H1 (cell line): ENCODE results near the gene BMERB1. TPM values are rescaled to one million over a fixed set of nuclear protein-coding genes. Genes with fewer than 3 reads are reported as not detected.

Experiments
- CTCF ChIA-PET: fragments of 300-600 bp; sonication (Branson Sonifier 250); formaldehyde crosslinking; loops from one replicate; lab custom pipeline; 2021; ENCODE audit not compliant: partially characterized antibody; lab: Charles Lee
- POLR2A ChIA-PET: fragments of 300-600 bp; sonication (Branson Sonifier 250); formaldehyde crosslinking; loops from one replicate; lab custom pipeline; 2021; ENCODE audit warnings: inconsistent platforms; ENCODE audit not compliant: partially characterized antibody; lab: Charles Lee
- DNase-seq, 2 experiments: peaks; one replicate each; pipeline versions ENCODE4 v3.0.0 to v3.0.0-alpha.2; 2010 to 2022; ENCODE audit warnings: low spot score in 2 of 2, low read depth in 1 of 2, mixed read lengths in 1 of 2
- FAIRE-seq: peaks from 2 replicates; lab custom pipeline; 2011; peaks lifted over from hg19 to GRCh38; lab: Jason Lieb, UNC
- H2AFZ ChIP-seq: 2 replicates; pipeline ENCODE4 v1.8.1; 2012; ENCODE audit warnings: low read length, inconsistent platforms
- H2AK5ac ChIP-seq: 2 replicates; pipeline ENCODE4 v1.6.1; 2013; ENCODE audit warnings: low read depth, low read length
- H2BK120ac ChIP-seq: replicated peaks from 2 replicates; pipeline ENCODE3; 2013; ENCODE audit warnings: low read depth, low read length, inconsistent platforms
- H2BK12ac ChIP-seq: 2 replicates; pipeline ENCODE4 v1.6.1; 2013; ENCODE audit warnings: low read depth, low read length
- H2BK15ac ChIP-seq: 2 replicates; pipeline ENCODE4 v1.6.1; 2013; ENCODE audit warnings: low read length
- H2BK20ac ChIP-seq: 2 replicates; pipeline ENCODE4 v1.6.1; 2013; ENCODE audit warnings: low read length
- H2BK5ac ChIP-seq: 2 replicates; pipeline ENCODE4 v1.6.1; 2013; ENCODE audit warnings: low read depth, low read length
- H3K14ac ChIP-seq: 2 replicates; pipeline ENCODE4 v1.6.1; 2013; ENCODE audit warnings: inconsistent platforms; ENCODE audit not compliant: insufficient read length
- H3K18ac ChIP-seq: 2 replicates; pipeline ENCODE4 v1.6.1; 2013; ENCODE audit warnings: low read length; ENCODE audit errors: extremely low read depth
- H3K23ac ChIP-seq: 2 replicates; pipeline ENCODE4 v1.6.1; 2013; ENCODE audit warnings: inconsistent platforms; ENCODE audit not compliant: insufficient read length
- H3K23me2 ChIP-seq: 2 replicates; pipeline ENCODE4 v1.6.1; 2013; ENCODE audit warnings: low read depth, low read length
- H3K27ac ChIP-seq: 2 replicates; pipeline ENCODE4 v1.6.1; 2011; ENCODE audit warnings: low read depth, low read length, inconsistent platforms
- H3K27me3 ChIP-seq, 4 experiments: replicated peaks in 1 of 4; 1 replicate in 1 of 4; 2 replicates in 3 of 4; pipeline versions ENCODE4 v1.6.1 to v1.8.1; 2011 to 2013; ENCODE audit warnings: low read length in 3 of 4, mild to moderate bottlenecking in 3 of 4, inconsistent platforms in 2 of 4, mixed read lengths in 2 of 4, moderate library complexity in 1 of 4; ENCODE audit not compliant: control insufficient read depth in 3 of 4, insufficient read depth in 3 of 4; ENCODE audit errors: extremely low read depth in 1 of 4
- H3K36me3 ChIP-seq, 4 experiments: 2 replicates each; pipeline versions ENCODE4 v1.6.1 to v1.8.1; 2011 to 2013; ENCODE audit warnings: mild to moderate bottlenecking in 4 of 4, low read length in 3 of 4, moderate library complexity in 2 of 4, control low read depth in 1 of 4, inconsistent platforms in 1 of 4; ENCODE audit not compliant: insufficient read depth in 4 of 4, control insufficient read depth in 2 of 4
- H3K4ac ChIP-seq: replicated peaks from 2 replicates; pipeline ENCODE3; 2013; ENCODE audit warnings: low read length, low read depth, mixed read lengths, inconsistent platforms; ENCODE audit not compliant: insufficient read length
- H3K4me1 ChIP-seq, 4 experiments: replicated peaks in 1 of 4; 1 replicate in 1 of 4; 2 replicates in 3 of 4; pipeline versions ENCODE4 v1.6.1 to v1.8.1; 2011 to 2013; ENCODE audit warnings: low read length in 3 of 4, inconsistent platforms in 2 of 4, mixed read lengths in 1 of 4; ENCODE audit not compliant: insufficient read depth in 4 of 4, control insufficient read depth in 3 of 4
- H3K4me2 ChIP-seq, 2 experiments: 2 replicates each; pipeline versions ENCODE4 v1.6.1 to v1.8.1; 2011 to 2013; ENCODE audit warnings: low read depth in 2 of 2, low read length in 2 of 2, control low read depth in 1 of 2, inconsistent platforms in 1 of 2, mild to moderate bottlenecking in 1 of 2; ENCODE audit not compliant: insufficient read depth in 1 of 2
- H3K4me3 ChIP-seq, 4 experiments: fragments of 200-600, 300-600 bp in 1 of 4; sonication (generic), shearing (Covaris generic), sonication (Bioruptor Twin) in 1 of 4; 2 replicates each; pipeline versions ENCODE4 v1.5.1 to v1.8.1; 2011 to 2016; ENCODE audit warnings: low read length in 4 of 4, low read depth in 3 of 4, control low read depth in 2 of 4, inconsistent platforms in 2 of 4, mild to moderate bottlenecking in 2 of 4, mixed read lengths in 1 of 4, moderate library complexity in 1 of 4; ENCODE audit not compliant: insufficient read depth in 2 of 4; ENCODE audit errors: extremely low read depth in 1 of 4
- H3K56ac ChIP-seq: replicated peaks from 2 replicates; pipeline ENCODE3; 2013; ENCODE audit warnings: low read depth, mild to moderate bottlenecking, mixed read lengths, low read length, inconsistent platforms; ENCODE audit not compliant: insufficient read length
- H3K79me1 ChIP-seq: 2 replicates; pipeline ENCODE4 v1.6.1; 2013; ENCODE audit warnings: low read depth, low read length, control low read depth
- H3K79me2 ChIP-seq, 2 experiments: 2 replicates each; pipeline versions ENCODE4 v1.6.1 to v1.8.1; 2012 to 2013; ENCODE audit warnings: low read length in 2 of 2, mild to moderate bottlenecking in 2 of 2, inconsistent platforms in 1 of 2; ENCODE audit not compliant: insufficient read depth in 2 of 2, control insufficient read depth in 1 of 2
- H3K9ac ChIP-seq, 4 experiments: replicated peaks in 1 of 4; 1 replicate in 1 of 4; 2 replicates in 3 of 4; pipeline versions ENCODE4 v1.6.1 to v1.8.1; 2011 to 2013; ENCODE audit warnings: low read depth in 3 of 4, low read length in 3 of 4, control low read depth in 2 of 4, mild to moderate bottlenecking in 2 of 4, moderate library complexity in 2 of 4, inconsistent platforms in 1 of 4; ENCODE audit errors: extremely low read depth in 1 of 4
- H3K9me3 ChIP-seq, 2 experiments: 2 replicates each; pipeline versions ENCODE4 v1.6.1 to v1.8.1; 2012 to 2013; ENCODE audit warnings: mild to moderate bottlenecking in 2 of 2, moderate library complexity in 2 of 2, control low read depth in 1 of 2, inconsistent platforms in 1 of 2, low read depth in 1 of 2, low read length in 1 of 2, mixed read lengths in 1 of 2; ENCODE audit not compliant: insufficient read depth in 2 of 2
- H4K20me1 ChIP-seq, 2 experiments: replicated peaks in 1 of 2; 2 replicates each; pipeline versions ENCODE3 to v1.8.1; 2011 to 2013; ENCODE audit warnings: inconsistent platforms in 2 of 2, low read length in 2 of 2, mild to moderate bottlenecking in 1 of 2; ENCODE audit not compliant: insufficient read depth in 2 of 2, control insufficient read depth in 1 of 2
- H4K5ac ChIP-seq: 2 replicates; pipeline ENCODE4 v1.6.1; 2013; ENCODE audit warnings: low read length, low read depth, mixed read lengths, inconsistent platforms; ENCODE audit not compliant: insufficient read length
- H4K8ac ChIP-seq: 2 replicates; pipeline ENCODE4 v1.8.0; 2013; ENCODE audit warnings: mild to moderate bottlenecking, moderate library complexity, low read length, inconsistent platforms; ENCODE audit not compliant: insufficient read depth; ENCODE audit errors: extremely low read depth
- H4K91ac ChIP-seq: replicated peaks from 2 replicates; pipeline ENCODE3; 2013; ENCODE audit warnings: low read length, mixed read lengths, inconsistent platforms; ENCODE audit not compliant: insufficient read length
- CREB1 ChIP-seq: IDR thresholded peaks from 2 replicates; pipeline ENCODE4 v1.6.1; 2012; ENCODE audit warnings: inconsistent platforms
- EZH2 ChIP-seq: fragments of 200-600 bp; sonication (generic); IDR thresholded peaks from 2 replicates; pipeline ENCODE4 v1.7.1; 2012; ENCODE audit warnings: low read depth, mild to moderate bottlenecking, moderate library complexity, low read length, inconsistent platforms; ENCODE audit not compliant: severe bottlenecking
- KDM4A ChIP-seq: IDR thresholded peaks from one replicate; pipeline ENCODE4 v1.7.1; 2012; ENCODE audit warnings: low read depth, mild to moderate bottlenecking, moderate library complexity, low read length, inconsistent platforms; ENCODE audit not compliant: severe bottlenecking
- NRF1 ChIP-seq: IDR thresholded peaks from 2 replicates; pipeline ENCODE4 v1.6.1; 2011; ENCODE audit warnings: mild to moderate bottlenecking, low read depth, low read length, improper control_type of control experiment
- PHF8 ChIP-seq: fragments of 200-600 bp; sonication (generic); conservative IDR thresholded peaks from 2 replicates; pipeline ENCODE4 v1.7.1; 2012; ENCODE audit warnings: low read depth, mild to moderate bottlenecking, inconsistent platforms, low read length, moderate library complexity
- RBBP5 ChIP-seq: IDR thresholded peaks from 2 replicates; pipeline ENCODE4 v1.7.1; 2012; ENCODE audit warnings: low read depth, mild to moderate bottlenecking, inconsistent platforms, low read length, moderate library complexity, borderline replicate concordance
- SIN3A ChIP-seq, 2 experiments: IDR thresholded peaks in 1 of 2; conservative IDR thresholded peaks in 1 of 2; 2 replicates each; pipeline ENCODE4 v1.6.1; 2011 to 2012; ENCODE audit warnings: low read length in 2 of 2, improper control_type of control experiment in 1 of 2, low read depth in 1 of 2, mild to moderate bottlenecking in 1 of 2
- TBP ChIP-seq: IDR thresholded peaks from 2 replicates; pipeline ENCODE4 v1.6.1; 2011; ENCODE audit warnings: low read depth, low read length, improper control_type of control experiment
- WGBS, 2 experiments: shearing (Covaris generic) in 1 of 2; methylation state at CpG; one replicate each; pipeline versions ENCODE4 v1.1.6 to v1.1.7; 2013 to 2015; ENCODE audit warnings: low lambda C conversion rate in 2 of 2, mixed read lengths in 2 of 2, inconsistent platforms in 1 of 2, low coverage in 1 of 2, missing lambda C conversion rate in 1 of 2; ENCODE audit not compliant: insufficient replicate concordance in 2 of 2, insufficient coverage in 1 of 2, insufficient read length in 1 of 2; ENCODE audit errors: extremely low coverage in 1 of 2, missing lambda C conversion rate in 1 of 2; 5-methylcytosine and 5-hydroxymethylcytosine counted together
- long read RNA-seq, 2 experiments: library from RNA in 1 of 2; library from capped mRNA in 1 of 2; stranded (forward); transcript quantifications; one replicate each; pipeline ENCODE4 v2.0.0, GENCODE V29; 2021; ENCODE audit warnings: inconsistent platforms in 1 of 2
- polyA minus RNA-seq, 3 experiments: library from RNA; depleted of rRNA, polyadenylated mRNA; stranded (reverse); fragments of >200 nt; gene quantifications; 1 replicate in 2 of 3; 2 replicates in 1 of 3; pipeline ENCODE4 v1.2.3, GENCODE V29; 2011
- polyA plus RNA-seq, 7 experiments: library from polyadenylated mRNA; depleted of rRNA in 3 of 7; stranded (reverse) in 5 of 7; unstranded in 2 of 7; fragments of >200 nt in 5 of 7; fragments of 200-250 nt in 2 of 7; gene quantifications; 1 replicate in 5 of 7; 2 replicates in 1 of 7; 4 replicates in 1 of 7; pipeline versions ENCODE4 v1.2.1 to v1.2.3, GENCODE V29; 2011 to 2013; ENCODE audit warnings: missing spikeins in 2 of 7, mixed read lengths in 2 of 7
- total RNA-seq: library from RNA; stranded (reverse); fragmentation: NEBNext Ultra II Directional; extraction: Animal tissue kit (Norgen Biotek cat#: 25700); gene quantifications from 2 replicates; pipeline ENCODE4 v1.2.1, GENCODE V29; 2021

Gene BMERB1
- total RNA-seq = 23.5 and 26.1 TPM in 2 replicates
- polyA plus RNA-seq (2011; rRNA removed) = 27.1 and 29.5 TPM in 2 replicates
- polyA plus RNA-seq (2011; cell fraction: cytosol; rRNA removed) = 30.0 TPM
- polyA plus RNA-seq (2011; cell fraction: nucleus; rRNA removed) = 22.4 TPM
- polyA plus RNA-seq (2012, experiment 1 of 2) = 26.8 to 31.5 TPM (median 28.7 TPM) in 4 replicates
- polyA plus RNA-seq (2012, experiment 2 of 2) = 10.1 TPM
- 10.8 TPM for polyA plus RNA-seq (2013, experiment 1 of 2)
- polyA plus RNA-seq (2013, experiment 2 of 2) = 12.0 TPM
- 23.5 and 25.4 TPM in 2 replicates for polyA minus RNA-seq (2011; rRNA and poly(A)+ RNA removed)
- 9.5 TPM for polyA minus RNA-seq (2011; cell fraction: cytosol; rRNA and poly(A)+ RNA removed)
- 12.5 TPM for polyA minus RNA-seq (2011; cell fraction: nucleus; rRNA and poly(A)+ RNA removed)
- long read RNA-seq, experiment 1, transcript C16orf45-201 (6 exons, 2,404 nt) = major isoform, 6 of 18 reads
- long read RNA-seq, experiment 1, partial matches to known transcripts = 8 of 18 reads
- long read RNA-seq, experiment 1, other reads (novel, unspliced or antisense) = 4 of 18 reads
- long read RNA-seq, experiment 2, transcript C16orf45-201 (6 exons, 2,404 nt) = major isoform, 24 of 28 reads
- long read RNA-seq, experiment 2, partial matches to known transcripts = 2 of 28 reads
- long read RNA-seq, experiment 2, other reads (novel, unspliced or antisense) = 2 of 28 reads

DNA sequence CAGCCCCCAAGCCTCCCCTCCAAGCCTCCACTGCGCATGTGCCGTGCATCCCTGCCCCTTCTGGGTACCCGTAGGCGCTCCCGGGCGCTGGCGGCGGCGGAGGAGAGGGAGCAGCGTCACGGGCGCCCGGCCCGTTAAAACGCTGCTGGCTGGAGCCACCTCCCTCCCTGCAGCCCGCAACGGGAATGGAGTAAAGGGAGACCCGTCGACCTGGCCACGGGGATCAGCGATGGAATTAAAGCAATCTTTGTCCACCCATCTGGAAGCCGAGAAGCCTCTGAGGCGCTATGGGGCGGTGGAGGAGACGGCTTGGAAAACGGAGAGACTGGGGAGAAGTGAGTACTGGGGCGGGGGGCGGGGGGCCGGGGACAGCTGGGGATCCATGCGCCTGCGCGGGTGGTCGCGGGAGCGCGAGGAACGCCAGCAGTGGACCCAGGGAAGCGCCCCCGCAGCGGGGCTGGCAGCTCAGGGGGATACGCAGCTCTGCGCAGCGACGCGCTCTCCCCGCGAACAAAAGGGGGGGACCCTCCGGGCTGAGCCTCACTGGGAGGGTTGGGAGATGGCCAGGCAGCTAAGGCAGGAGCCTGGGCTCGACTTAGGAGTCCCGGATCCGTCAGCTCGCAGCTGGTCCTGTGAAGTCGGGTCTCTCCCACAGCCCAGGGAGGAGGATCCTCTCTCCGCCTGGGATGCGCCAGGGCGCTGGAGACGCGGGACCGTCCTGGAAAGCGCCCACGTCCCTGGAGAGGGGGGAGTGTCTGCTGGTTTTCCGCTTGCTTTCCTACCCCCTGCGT lies at the start of gene BMERB1:
Gene BMERB1 (plus strand): TSS at position 164 of the 791 bp plus-strand sequence. CDS start 66 bp downstream, at position 230.
- H4K8ac ChIP-seq = peak within 1 kb of the TSS; percentile 36; the same call in 1 of the 2 replicates
- H2BK20ac ChIP-seq = no peak within 1 kb of the TSS
- no peak within 1 kb of the TSS for H4K91ac ChIP-seq
- H3K14ac ChIP-seq = no peak within 1 kb of the TSS
- H3K18ac ChIP-seq = no peak within 1 kb of the TSS; the same call in 1 of the 2 replicates
- peaks cover 0 to 9% (median 4%) of the 10 kb centered on the region in 4 experiments; a peak in 2 of 7 replicates for H3K27me3 ChIP-seq
- no peaks in the 10 kb centered on the region for H3K79me1 ChIP-seq
- H3K23me2 ChIP-seq = peaks cover 11% of the 10 kb centered on the region; the same call in 1 of the 2 replicates
- no peak within 1 kb of the TSS for H3K4ac ChIP-seq
- H4K5ac ChIP-seq = peak within 1 kb of the TSS; percentile 67
- H2AFZ ChIP-seq = peak within 1 kb of the TSS; percentile 92
- no peak within 1 kb of the TSS for H2AK5ac ChIP-seq
- H3K36me3 ChIP-seq = no peaks in the 10 kb centered on the region
- no peak within 1 kb of the TSS for H3K27ac ChIP-seq
- DNase-seq = peak in 1 of 2 experiments; percentile 91
- H3K79me2 ChIP-seq = peaks cover 0 to 6% of the 10 kb centered on the region in 2 experiments; a peak in 1 of 4 replicates
- peaks cover 0 to 2% of the 10 kb centered on the region in 2 experiments for H4K20me1 ChIP-seq
- H3K9me3 ChIP-seq = no peaks in the 10 kb centered on the region
- H3K23ac ChIP-seq = no peak within 1 kb of the TSS
- POLR2A ChIA-PET = no interaction called here
- H2BK12ac ChIP-seq = no peak within 1 kb of the TSS
- 1% methylated on average over 36 of the region's 63 CpGs; no CpG with 5 or more reads in 1 of the 2 experiments for whole genome bisulfite sequencing, 2 experiments
- H2BK120ac ChIP-seq = no peak within 1 kb of the TSS
- no peak within 1 kb of the TSS for H3K56ac ChIP-seq
- H3K9ac ChIP-seq = peak within 1 kb of the TSS in 2 of 4 experiments; percentile 29 to 48; a peak in 3 of 7 replicates
- H3K4me1 ChIP-seq = 0 out of 7 replicates have a peak, but pooled peaks cover 0 to 3% (median 0%) of the 10 kb centered on the region in 4 experiments
- H3K4me3 ChIP-seq = peak within 1 kb of the TSS; percentile 70 to 91 (median 88)
- H2BK15ac ChIP-seq = no peak within 1 kb of the TSS
- H2BK5ac ChIP-seq = no peak within 1 kb of the TSS
- H3K4me2 ChIP-seq = peak within 1 kb of the TSS; percentile 88 to 96
- FAIRE-seq = no peak
- CTCF ChIA-PET = no interaction called here
- peak; percentile 21; the same call in 1 of the 2 replicates for TF ChIP-seq TBP
- peak; percentile 89 for TF ChIP-seq KDM4A
- peak; percentile 64; the same call in 1 of the 2 replicates for TF ChIP-seq PHF8
- TF ChIP-seq NRF1 = peak; percentile 64
- TF ChIP-seq RBBP5 = no peak
- TF ChIP-seq EZH2 = no peak
- TF ChIP-seq SIN3A (conservative IDR thresholded peaks at IDR 0.05 in 1 of 2, IDR thresholded peaks at IDR 0.05 in 1 of 2; ENCODE audit: low read depth in 1 of 2, low read length in 2 of 2) = 0 out of 4 replicates have a peak, but pooled peaks have one; percentile 28 to 45
- peak; percentile 60; the same call in 1 of the 2 replicates for TF ChIP-seq CREB1
